Naive thymus-derived CD8-positive, alpha-beta T cell (primary cell): Measurements from ENCODE around the gene SLC44A2. TPM values are rescaled to one million over a fixed set of nuclear protein-coding genes. Genes with fewer than 3 reads are reported as not detected.
A peak's percentile ranks its signal among the peaks of the same experiment; 100 is the strongest.

Source experiments
- ATAC-seq, 2 donors: fragments of 150-1000 bp; cut with Tn5 transposase in 1 of 2; sonication (Bioruptor Pico), chemical (Tn5 transposase) in 1 of 2; 1 replicate in 1 of 2; 2 replicates in 1 of 2; pipeline ENCODE4 v1.10.0; 2021; ENCODE audit warnings: mild to moderate bottlenecking in 2 of 2, moderate library complexity in 2 of 2
- POLR2A ChIA-PET: fragments of 350-600 bp; sonication (Branson Sonifier 250); formaldehyde crosslinking; loops from one replicate; lab custom pipeline; 2021; ENCODE audit warnings: antibody characterized with exemption; lab: Charles Lee
- DNase-seq, 10 donors: peaks; one replicate each; pipeline versions ENCODE4 v3.0.0 to v3.0.0-alpha.2; 2020 to 2022
- H3K27ac Mint-ChIP-seq, 10 donors: one replicate each; pipeline ENCODE4 v1.8.0; 2020 to 2022; ENCODE audit warnings: mild to moderate bottlenecking in 10 of 10, mixed read lengths in 10 of 10, moderate library complexity in 4 of 10, inconsistent platforms in 1 of 10
- H3K27me3 Mint-ChIP-seq, 5 donors: one replicate each; pipeline ENCODE4 v1.8.0; 2021 to 2022; ENCODE audit warnings: mixed read lengths in 5 of 5
- H3K36me3 Mint-ChIP-seq, 3 donors: one replicate each; pipeline ENCODE4 v1.8.0; 2020 to 2022; ENCODE audit warnings: mixed read lengths in 3 of 3, mild to moderate bottlenecking in 2 of 3, inconsistent platforms in 1 of 3
- H3K4me1 Mint-ChIP-seq, 4 donors: one replicate each; pipeline ENCODE4 v1.8.0; 2021 to 2022; ENCODE audit warnings: mixed read lengths in 4 of 4
- H3K4me3 Mint-ChIP-seq, 10 donors: one replicate each; pipeline ENCODE4 v1.8.0; 2020 to 2022; ENCODE audit warnings: mild to moderate bottlenecking in 10 of 10, mixed read lengths in 10 of 10, moderate library complexity in 6 of 10, inconsistent platforms in 1 of 10
- H3K9me3 Mint-ChIP-seq, 9 donors: one replicate each; pipeline ENCODE4 v1.8.0; 2020 to 2022; ENCODE audit warnings: mixed read lengths in 9 of 9, mild to moderate bottlenecking in 3 of 9, inconsistent platforms in 1 of 9, moderate library complexity in 1 of 9
- polyA plus RNA-seq, 3 donors: library from polyadenylated mRNA; unstranded; fragments of 300-500 nt; fragmentation: Illumina TruSeq; gene quantifications; one replicate each; pipeline ENCODE4 v1.2.3, GENCODE V29; 2021
- total RNA-seq, 8 experiments: library from RNA in 2 of 8; stranded (reverse) in 2 of 8; gene quantifications; one replicate each; pipeline ENCODE4 v1.2.3 and lab custom pipeline; 2021 to 2026

The SLC44A2 gene
- total and polyA plus RNA-seq, 5 experiments from 2014 or later: 201 to 331 (median 268) TPM

GRCh38 chr19:10618846-10619245 is 6.5 kb upstream of the SLC44A2 start:
- POLR2A ChIA-PET: interaction anchor here (0.5 to 12.5 kb wide), 5 partner anchors 11 to 197 kb away, joined by 3 to 106 read pairs (median 5); no protein-coding TSS in a partner anchor
- H3K4me3 Mint-ChIP-seq: no peak overlapping the region
- peaks cover 20 to 71% (median 60%) of the 10 kb centered on the region in 4 donors for H3K4me1 Mint-ChIP-seq
- ATAC-seq: no peak
- no peaks in the 10 kb centered on the region for H3K27me3 Mint-ChIP-seq
- H3K27ac Mint-ChIP-seq: peak overlapping the region in 2 of 10 donors; percentile 56 to 88
- no peak for DNase-seq
- H3K36me3 Mint-ChIP-seq: peaks cover 0 to 45% (median 3%) of the 10 kb centered on the region in 3 donors
- no peaks in the 10 kb centered on the region for H3K9me3 Mint-ChIP-seq

DNA sequence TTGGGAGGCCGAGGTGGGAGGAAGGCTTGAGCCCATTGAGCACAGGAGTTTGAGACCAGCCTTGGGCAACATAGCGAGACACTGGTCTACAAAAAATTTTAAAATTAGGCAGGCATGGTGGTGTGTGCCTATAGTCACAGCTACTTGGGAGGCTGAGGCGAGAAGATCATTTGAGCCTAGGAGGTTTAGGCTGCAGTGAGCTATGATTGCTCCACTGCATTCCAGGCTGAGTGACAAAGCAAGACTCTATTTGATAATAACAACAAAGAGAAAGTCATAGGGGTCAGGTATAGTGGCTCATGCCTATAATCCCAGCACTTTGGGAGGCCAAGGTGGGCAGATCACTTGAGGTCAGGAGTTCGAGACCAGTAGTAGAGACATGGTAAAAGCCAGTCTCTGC is 4.6 kb upstream of the SLC44A2 start:
- POLR2A ChIA-PET: interaction anchor here (0.6 to 12.5 kb wide), 5 partner anchors 8 to 30 kb away, joined by 3 to 106 read pairs (median 4); no protein-coding TSS in a partner anchor
- no peak for ATAC-seq

GRCh38 chr19:10621966-10622365 is 3.4 kb upstream of the SLC44A2 start:
- Mint-ChIP-seq H3K4me1 (peaks cover 25 to 64% (median 61%) of the 10 kb centered on the region in 4 donors), H3K36me3 (peaks cover 0 to 44% (median 1%) of the 10 kb centered on the region in 3 donors), H3K27me3 (no peaks in the 10 kb centered on the region), H3K9me3 (no peaks in the 10 kb centered on the region), H3K4me3 (peak overlapping the region in 4 of 10 donors; percentile 4 to 69 (median 48)), H3K27ac (peak overlapping the region; percentile 46 to 91 (median 87))
- POLR2A ChIA-PET: interaction anchor here (1.2 to 12.5 kb wide), 3 partner anchors 18 to 31 kb away, joined by 3 to 106 read pairs (median 7); no protein-coding TSS in a partner anchor
- ATAC-seq (no peak), DNase-seq (no peak)

More for the DNA sequence above, 4.6 kb upstream of the SLC44A2 start:
- peak overlapping the region; percentile 58 to 87 (median 80) for H3K27ac Mint-ChIP-seq
- DNase-seq: no peak
- no peaks in the 10 kb centered on the region for H3K9me3 Mint-ChIP-seq
- no peaks in the 10 kb centered on the region for H3K27me3 Mint-ChIP-seq
- peak overlapping the region in 7 of 10 donors; percentile 4 to 51 (median 36) for H3K4me3 Mint-ChIP-seq
- peaks cover 21 to 71% (median 64%) of the 10 kb centered on the region in 4 donors for H3K4me1 Mint-ChIP-seq
- H3K36me3 Mint-ChIP-seq: peaks cover 0 to 38% (median 1%) of the 10 kb centered on the region in 3 donors

- DNase-seq (peak in 4 of 10 donors; percentile 19 to 40 (median 32)), ATAC-seq (peak; percentile 78 to 90)
- Mint-ChIP-seq H3K27me3 (no peaks in the 10 kb centered on the region), H3K9me3 (no peaks in the 10 kb centered on the region), H3K36me3 (peaks cover 0 to 49% (median 7%) of the 10 kb centered on the region in 3 donors), H3K4me3 (peak overlapping the region in 8 of 10 donors; percentile 39 to 81 (median 66)), H3K27ac (peak overlapping the region; percentile 81 to 92 (median 86)), H3K4me1 (peaks cover 22 to 57% (median 50%) of the 10 kb centered on the region in 4 donors)
- POLR2A ChIA-PET: interaction anchor here (0.5 to 2.0 kb wide), 6 partner anchors 8 to 73 kb away, joined by 3 to 12 read pairs (median 4); no protein-coding TSS in a partner anchor
These were observed 768 bp upstream of the SLC44A2 start for GRCh38 chr19:10624585-10624984.

- H3K9me3 Mint-ChIP-seq: no peaks in the 10 kb centered on the region
- H3K27ac Mint-ChIP-seq: peak overlapping the region in 8 of 10 donors; percentile 45 to 86 (median 69)
- DNase-seq (no peak), ATAC-seq (no peak)
- POLR2A ChIA-PET: interaction anchor here (1.4 to 2.0 kb wide), 2 partner anchors 23 to 27 kb away, joined by 4 to 12 read pairs; no protein-coding TSS in a partner anchor
- H3K4me3 Mint-ChIP-seq: peak overlapping the region in 3 of 10 donors; percentile 14 to 33 (median 19)
- H3K4me1 Mint-ChIP-seq: peaks cover 20 to 49% (median 44%) of the 10 kb centered on the region in 4 donors
- peaks cover 0 to 51% (median 6%) of the 10 kb centered on the region in 3 donors for H3K36me3 Mint-ChIP-seq
- no peaks in the 10 kb centered on the region for H3K27me3 Mint-ChIP-seq
These were observed 397 bp downstream of the SLC44A2 start for GRCh38 chr19:10625762-10626138.

GRCh38 chr19:10631874-10632273 is 6.5 kb downstream of the SLC44A2 start:
- no peak for ATAC-seq
- H3K9me3 Mint-ChIP-seq: no peaks in the 10 kb centered on the region
- no peaks in the 10 kb centered on the region for H3K27me3 Mint-ChIP-seq
- H3K36me3 Mint-ChIP-seq: peaks cover 0 to 88% (median 23%) of the 10 kb centered on the region in 3 donors
- DNase-seq: no peak
- POLR2A ChIA-PET: interaction anchor here (0.7 kb wide), 2 partner anchors 46 to 344 kb away, joined by 3 to 5 read pairs; no protein-coding TSS in a partner anchor
- H3K4me3 Mint-ChIP-seq: no peak overlapping the region
- peak overlapping the region in 6 of 10 donors; percentile 40 to 90 (median 50) for H3K27ac Mint-ChIP-seq
- H3K4me1 Mint-ChIP-seq: peaks cover 5 to 14% (median 9%) of the 10 kb centered on the region in 4 donors

DNA sequence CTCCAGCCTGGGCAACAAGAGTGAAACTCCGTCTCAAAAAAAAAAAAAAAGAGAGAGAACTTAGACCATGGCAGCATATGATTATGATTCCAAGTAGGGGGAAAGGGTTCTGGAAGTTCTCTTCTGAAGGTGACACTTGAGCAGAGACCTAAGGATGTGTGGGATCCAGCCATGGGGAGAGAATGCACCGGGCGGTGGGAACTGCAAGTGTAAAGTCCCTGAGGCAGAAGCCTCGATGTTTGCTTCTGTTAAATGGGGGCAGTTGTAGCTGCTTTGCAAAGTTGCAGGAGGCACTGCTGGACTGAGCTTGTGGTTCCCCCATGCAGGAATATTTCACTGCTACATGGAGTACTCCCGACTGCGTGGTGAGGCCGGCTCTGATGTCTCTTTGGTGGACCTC is 9.1 kb downstream of the SLC44A2 start:
- POLR2A ChIA-PET: interaction anchor here (0.6 to 1.2 kb wide), 4 partner anchors 10 to 55 kb away, joined by 3 to 8 read pairs (median 4); no protein-coding TSS in a partner anchor
- Mint-ChIP-seq H3K9me3 (no peaks in the 10 kb centered on the region), H3K27me3 (no peaks in the 10 kb centered on the region), H3K27ac (peak overlapping the region in 1 of 10 donors; percentile 18), H3K4me3 (no peak overlapping the region), H3K36me3 (peaks cover 5 to 93% (median 29%) of the 10 kb centered on the region in 3 donors), H3K4me1 (peaks cover 9 to 21% (median 13%) of the 10 kb centered on the region in 4 donors)
- ATAC-seq: no peak
- no peak for DNase-seq

DNA sequence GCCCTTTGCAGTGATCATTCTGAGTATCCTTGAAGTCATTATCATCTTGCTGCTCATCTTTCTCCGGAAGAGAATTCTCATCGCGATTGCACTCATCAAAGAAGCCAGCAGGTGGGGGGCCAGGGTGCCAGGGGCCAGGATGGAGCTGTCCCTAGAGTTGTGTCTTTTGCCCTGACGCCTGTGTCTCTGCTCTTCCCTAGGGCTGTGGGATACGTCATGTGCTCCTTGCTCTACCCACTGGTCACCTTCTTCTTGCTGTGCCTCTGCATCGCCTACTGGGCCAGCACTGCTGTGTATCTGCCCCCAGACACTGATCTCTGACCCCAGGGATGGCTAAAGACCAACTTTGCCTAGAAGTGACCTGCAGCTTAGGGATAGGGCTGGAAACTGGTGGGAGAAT is 9.6 kb downstream of the SLC44A2 start:
- Mint-ChIP-seq H3K27me3 (no peaks in the 10 kb centered on the region), H3K4me1 (peaks cover 9 to 21% (median 13%) of the 10 kb centered on the region in 4 donors), H3K4me3 (no peak overlapping the region), H3K27ac (peak overlapping the region in 6 of 10 donors; percentile 18 to 46 (median 32)), H3K36me3 (peaks cover 5 to 95% (median 29%) of the 10 kb centered on the region in 3 donors), H3K9me3 (no peaks in the 10 kb centered on the region)
- ATAC-seq (no peak), DNase-seq (no peak)
- POLR2A ChIA-PET: interaction anchor here (1.0 to 1.2 kb wide), 2 partner anchors 9 to 15 kb away, joined by 3 to 4 read pairs; no protein-coding TSS in a partner anchor

DNA sequence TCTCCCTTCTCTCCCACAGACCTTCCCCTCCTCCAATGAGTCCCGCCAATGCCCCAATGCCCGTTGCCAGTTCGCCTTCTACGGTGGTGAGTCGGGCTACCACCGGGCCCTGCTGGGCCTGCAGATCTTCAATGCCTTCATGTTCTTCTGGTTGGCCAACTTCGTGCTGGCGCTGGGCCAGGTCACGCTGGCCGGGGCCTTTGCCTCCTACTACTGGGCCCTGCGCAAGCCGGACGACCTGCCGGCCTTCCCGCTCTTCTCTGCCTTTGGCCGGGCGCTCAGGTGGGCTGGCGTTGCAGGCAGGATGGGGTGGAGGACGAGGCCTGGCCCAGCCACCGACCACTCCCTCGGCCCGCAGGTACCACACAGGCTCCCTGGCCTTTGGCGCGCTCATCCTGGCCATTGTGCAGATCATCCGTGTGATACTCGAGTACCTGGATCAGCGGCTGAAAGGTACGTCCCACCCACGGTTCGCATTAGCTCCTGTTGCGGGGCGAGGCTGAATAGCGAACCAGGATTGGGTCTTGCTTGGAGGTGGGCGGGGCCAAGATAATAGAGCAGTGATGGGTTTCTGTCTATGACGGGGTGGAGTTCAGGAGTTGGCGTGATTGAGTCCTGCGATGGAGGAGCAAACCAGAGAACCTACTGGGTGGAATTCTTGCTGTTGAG is 11.1 kb downstream of the SLC44A2 start:
- ATAC-seq (no peak), DNase-seq (no peak)
- Mint-ChIP-seq H3K4me1 (peaks cover 11 to 32% (median 17%) of the 10 kb centered on the region in 4 donors), H3K9me3 (no peaks in the 10 kb centered on the region), H3K4me3 (no peak overlapping the region), H3K27me3 (no peaks in the 10 kb centered on the region), H3K36me3 (peaks cover 5 to 94% (median 29%) of the 10 kb centered on the region in 3 donors), H3K27ac (peak overlapping the region in 9 of 10 donors; percentile 19 to 89 (median 70))
- POLR2A ChIA-PET: interaction anchor here (0.6 to 0.9 kb wide), 2 partner anchors 30 to 56 kb away, joined by 3 to 4 read pairs; no protein-coding TSS in a partner anchor

DNA sequence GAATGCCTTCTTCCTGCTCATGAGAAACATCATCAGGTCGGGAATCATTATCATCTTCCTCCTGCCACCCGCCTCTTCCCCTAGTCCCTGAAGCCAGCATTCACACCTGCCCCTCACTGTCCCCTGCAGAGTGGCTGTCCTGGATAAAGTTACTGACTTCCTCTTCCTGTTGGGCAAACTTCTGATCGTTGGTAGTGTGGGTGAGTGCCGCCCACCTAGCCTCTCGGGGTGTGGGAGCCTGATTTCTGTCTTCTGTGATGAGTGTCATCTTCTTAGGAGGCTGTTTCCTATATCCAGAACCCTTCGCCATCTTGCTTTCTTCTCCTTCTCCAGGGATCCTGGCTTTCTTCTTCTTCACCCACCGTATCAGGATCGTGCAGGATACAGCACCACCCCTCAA is 12.5 kb downstream of the SLC44A2 start:
- H3K9me3 Mint-ChIP-seq: no peaks in the 10 kb centered on the region
- no peak for ATAC-seq
- peak overlapping the region; percentile 19 to 91 (median 74) for H3K27ac Mint-ChIP-seq
- H3K36me3 Mint-ChIP-seq: peaks cover 5 to 90% (median 26%) of the 10 kb centered on the region in 3 donors
- peaks cover 14 to 45% (median 27%) of the 10 kb centered on the region in 4 donors for H3K4me1 Mint-ChIP-seq
- POLR2A ChIA-PET: interaction anchor here (1.3 kb wide), 1 partner anchor 30 kb away, joined by 3 read pairs; no protein-coding TSS in a partner anchor
- no peak overlapping the region for H3K4me3 Mint-ChIP-seq
- no peaks in the 10 kb centered on the region for H3K27me3 Mint-ChIP-seq
- DNase-seq: no peak

- no peak for DNase-seq
- ATAC-seq: no peak
- no peaks in the 10 kb centered on the region for H3K27me3 Mint-ChIP-seq
- H3K9me3 Mint-ChIP-seq: no peaks in the 10 kb centered on the region
- H3K27ac Mint-ChIP-seq: peak overlapping the region in 7 of 10 donors; percentile 15 to 67 (median 36)
- POLR2A ChIA-PET: interaction anchor here (0.6 to 2.2 kb wide), 4 partner anchors 22 to 59 kb away, joined by 3 to 14 read pairs (median 4); no protein-coding TSS in a partner anchor
- no peak overlapping the region for H3K4me3 Mint-ChIP-seq
- H3K4me1 Mint-ChIP-seq: peaks cover 27 to 63% (median 46%) of the 10 kb centered on the region in 4 donors
- H3K36me3 Mint-ChIP-seq: peaks cover 5 to 85% (median 24%) of the 10 kb centered on the region in 3 donors
These were observed 14.5 kb downstream of the SLC44A2 start for GRCh38 chr19:10639836-10640235.

DNA sequence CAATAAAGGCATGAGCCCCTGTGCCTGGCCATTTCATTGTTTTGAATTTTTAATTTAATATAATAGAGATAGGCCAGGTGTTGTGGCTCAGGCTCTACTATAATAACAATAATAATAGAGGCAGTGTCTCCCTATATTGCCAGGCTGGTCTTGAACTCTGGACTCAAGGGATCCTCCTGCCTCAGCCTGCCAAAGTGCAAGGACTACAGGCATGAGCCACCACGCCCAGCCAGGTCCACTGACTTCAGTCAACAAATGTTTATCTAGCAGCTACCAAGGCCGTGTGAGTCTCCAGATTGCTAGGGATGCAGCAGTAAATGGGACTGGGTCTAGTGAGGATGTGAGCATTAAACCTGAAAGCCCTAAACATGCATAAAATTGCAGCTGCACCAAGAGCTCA is 15.0 kb downstream of the SLC44A2 start:
- peak overlapping the region in 7 of 10 donors; percentile 15 to 90 (median 58) for H3K27ac Mint-ChIP-seq
- H3K9me3 Mint-ChIP-seq: no peaks in the 10 kb centered on the region
- DNase-seq (no peak), ATAC-seq (no peak)
- POLR2A ChIA-PET: interaction anchor here (0.6 to 2.2 kb wide), 5 partner anchors 23 to 480 kb away, joined by 3 to 14 read pairs (median 4); no protein-coding TSS in a partner anchor
- peaks cover 5 to 79% (median 19%) of the 10 kb centered on the region in 3 donors for H3K36me3 Mint-ChIP-seq
- peak overlapping the region in 1 of 10 donors; percentile 39 for H3K4me3 Mint-ChIP-seq
- H3K27me3 Mint-ChIP-seq: no peaks in the 10 kb centered on the region
- H3K4me1 Mint-ChIP-seq: peaks cover 27 to 62% (median 46%) of the 10 kb centered on the region in 4 donors
